OCI-LY1 (cell line): ENCODE data around the gene IGF1R.

Experiments used
- CTCF ChIP-seq: fragments of 200-600 bp; sonication (generic), shearing (Covaris generic); IDR thresholded peaks from 2 replicates; pipeline ENCODE4 v1.5.1; 2017; ENCODE audit warnings: mild to moderate bottlenecking, antibody characterized with exemption, low read length, moderate library complexity, mixed read lengths
- EZH2 ChIP-seq: fragments of 200-600 bp; sonication (generic), shearing (Covaris generic); IDR thresholded peaks from 2 replicates; pipeline ENCODE4 v1.8.0; 2017; ENCODE audit warnings: borderline replicate concordance, mixed run types, mild to moderate bottlenecking, antibody characterized with exemption, low read length, moderate library complexity, mixed read lengths

GRCh38 chr15:98958076-98958475 lies 309.7 kb downstream of the IGF1R start:
- TF ChIP-seq CTCF (no peak), EZH2 (no peak)
